ENCODE results near the gene TMEM273.

The TMEM273 gene

GRCh38 chr10:49109669-49110340 is 78.4 kb downstream of the TMEM273 start:
- no peak overlapping the region for H3K4me2 ChIP-seq (ENCODE audit: low read length)
- H3K9me3 ChIP-seq (replicated peaks; ENCODE audit: low read length): no peaks in the 10 kb centered on the region
- peaks cover 22% of the 10 kb centered on the region for H3K27me3 ChIP-seq (ENCODE audit: control insufficient read depth, insufficient read depth, low read length)
- no peak overlapping the region for H3K4me3 ChIP-seq (ENCODE audit: low read length)
- peaks cover 12% of the 10 kb centered on the region for H3K4me1 ChIP-seq (ENCODE audit: control insufficient read depth, insufficient read depth, low read length)
- no peaks in the 10 kb centered on the region for H3K36me3 ChIP-seq (ENCODE audit: insufficient read depth, low read length)
- H3K9ac ChIP-seq (ENCODE audit: low read depth, low read length): no peak overlapping the region

- Histone ChIP-seq H3K9me3 (replicated peaks; ENCODE audit: low read length) (no peaks in the 10 kb centered on the region), H3K4me2 (ENCODE audit: low read length) (no peak overlapping the region), H3K4me3 (ENCODE audit: low read length) (no peak overlapping the region), H3K4me1 (ENCODE audit: control insufficient read depth, insufficient read depth, low read length) (peaks cover 4% of the 10 kb centered on the region), H3K36me3 (ENCODE audit: insufficient read depth, low read length) (no peaks in the 10 kb centered on the region), H3K27me3 (ENCODE audit: control insufficient read depth, insufficient read depth, low read length) (peaks cover 12% of the 10 kb centered on the region), H3K9ac (ENCODE audit: low read depth, low read length) (no peak overlapping the region)
Measured at GRCh38 chr10:49108656-49109055, 79.5 kb downstream of the TMEM273 start.

- peaks cover 8% of the 10 kb centered on the region for H3K27me3 ChIP-seq (ENCODE audit: control insufficient read depth, insufficient read depth, low read length)
- no peak overlapping the region for H3K9ac ChIP-seq (ENCODE audit: low read depth, low read length)
- no peak overlapping the region for H3K4me3 ChIP-seq (ENCODE audit: low read length)
- peaks cover 4% of the 10 kb centered on the region for H3K4me1 ChIP-seq (ENCODE audit: control insufficient read depth, insufficient read depth, low read length)
- H3K4me2 ChIP-seq (ENCODE audit: low read length): no peak overlapping the region
- H3K36me3 ChIP-seq (ENCODE audit: insufficient read depth, low read length): no peaks in the 10 kb centered on the region
- no peaks in the 10 kb centered on the region for H3K9me3 ChIP-seq (replicated peaks; ENCODE audit: low read length)
Measured at GRCh38 chr10:49107887-49108267, 80.3 kb downstream of the TMEM273 start.

GRCh38 chr10:49107111-49107886 is 80.9 kb downstream of the TMEM273 start:
- Histone ChIP-seq H3K9me3 (replicated peaks; ENCODE audit: low read length) (no peaks in the 10 kb centered on the region), H3K4me2 (ENCODE audit: low read length) (no peak overlapping the region), H3K9ac (ENCODE audit: low read depth, low read length) (no peak overlapping the region), H3K36me3 (ENCODE audit: insufficient read depth, low read length) (no peaks in the 10 kb centered on the region), H3K27me3 (ENCODE audit: control insufficient read depth, insufficient read depth, low read length) (peaks cover 5% of the 10 kb centered on the region), H3K4me3 (ENCODE audit: low read length) (no peak overlapping the region), H3K4me1 (ENCODE audit: control insufficient read depth, insufficient read depth, low read length) (peaks cover 4% of the 10 kb centered on the region)

- Histone ChIP-seq H3K4me1 (ENCODE audit: control insufficient read depth, insufficient read depth, low read length) (peaks cover 4% of the 10 kb centered on the region), H3K4me2 (ENCODE audit: low read length) (no peak overlapping the region), H3K9ac (ENCODE audit: low read depth, low read length) (no peak overlapping the region), H3K4me3 (ENCODE audit: low read length) (no peak overlapping the region), H3K9me3 (replicated peaks; ENCODE audit: low read length) (no peaks in the 10 kb centered on the region), H3K27me3 (ENCODE audit: control insufficient read depth, insufficient read depth, low read length) (no peaks in the 10 kb centered on the region), H3K36me3 (ENCODE audit: insufficient read depth, low read length) (no peaks in the 10 kb centered on the region)
Measured at GRCh38 chr10:49106451-49106850, 81.7 kb downstream of the TMEM273 start.

- peaks cover 1% of the 10 kb centered on the region for H3K4me1 ChIP-seq (ENCODE audit: control insufficient read depth, insufficient read depth, low read length)
- H3K9me3 ChIP-seq (replicated peaks; ENCODE audit: low read length): no peaks in the 10 kb centered on the region
- no peaks in the 10 kb centered on the region for H3K27me3 ChIP-seq (ENCODE audit: control insufficient read depth, insufficient read depth, low read length)
- no peak overlapping the region for H3K4me3 ChIP-seq (ENCODE audit: low read length)
- no peaks in the 10 kb centered on the region for H3K36me3 ChIP-seq (ENCODE audit: insufficient read depth, low read length)
- no peak overlapping the region for H3K4me2 ChIP-seq (ENCODE audit: low read length)
- no peak overlapping the region for H3K9ac ChIP-seq (ENCODE audit: low read depth, low read length)
Measured at GRCh38 chr10:49105076-49105475, 83.1 kb downstream of the TMEM273 start.
